ENCODE results near the gene FUCA1.

- peak; percentile 90 for TF ChIP-seq POLR2A (IDR thresholded peaks at IDR 0.05; ENCODE audit: low read depth, low read length)
- peak; percentile 87 for TF ChIP-seq POLR2AphosphoS5 (IDR thresholded peaks at IDR 0.05; ENCODE audit: low read depth, low read length)
- no peak for TF ChIP-seq TAF1 (IDR thresholded peaks at IDR 0.05; ENCODE audit: borderline replicate concordance, low read depth, low read length)
Measured at GRCh38 chr1:23910553-23911246, 42.6 kb upstream of the FUCA1 start.

Data from GM12892 (cell line).